Activated CD8-positive, alpha-beta memory T cell treated with anti-CD3 and anti-CD28 coated beads for 1 hour (primary cell): Measurements from ENCODE around the gene APP.
"Not testable (repeated sequence)": the region's sequence is repeated elsewhere in the genome, so short reads cannot be mapped to it uniquely, and the experiment has no call there.

ENCODE experiments used
- DNase-seq, 2 donors: peaks; one replicate each; pipeline ENCODE4 v3.0.0-alpha.2; 2020; ENCODE audit warnings: low read depth in 1 of 2; ENCODE audit errors: extremely low read depth in 1 of 2

APP gene

GRCh38 chr21:26106562-26106961 is 64.0 kb downstream of the APP start:
- no peak for DNase-seq

- DNase-seq: no peak
Observed at GRCh38 chr21:26105819-26106218, 64.8 kb downstream of the APP start.

GRCh38 chr21:26100573-26100972 is 70.0 kb downstream of the APP start:
- no peak for DNase-seq

GRCh38 chr21:26099610-26100219 is 70.9 kb downstream of the APP start:
- no peak for DNase-seq

GRCh38 chr21:26098772-26099397 is 71.7 kb downstream of the APP start:
- DNase-seq: no peak

- DNase-seq: no peak
Observed at GRCh38 chr21:26097475-26097874, 73.1 kb downstream of the APP start.

- no peak for DNase-seq
Observed at GRCh38 chr21:26096494-26097371, 73.8 kb downstream of the APP start.

- no peak for DNase-seq
Observed at GRCh38 chr21:26095131-26095530, 75.4 kb downstream of the APP start.

- no peak for DNase-seq
Observed at GRCh38 chr21:26093122-26093521, 77.4 kb downstream of the APP start.

- no peak for DNase-seq
Observed at GRCh38 chr21:26091480-26092018, 79.0 kb downstream of the APP start.

- DNase-seq: no peak
Observed at GRCh38 chr21:26089730-26090129, 80.8 kb downstream of the APP start.

GRCh38 chr21:26087223-26087918 is 83.2 kb downstream of the APP start:
- DNase-seq: no peak

- no peak for DNase-seq
Observed at GRCh38 chr21:26085882-26086281, 84.7 kb downstream of the APP start.

- DNase-seq: no peak
Observed at GRCh38 chr21:26085127-26085526, 85.4 kb downstream of the APP start.

GRCh38 chr21:26082549-26082948 is 88.0 kb downstream of the APP start:
- DNase-seq: no peak

GRCh38 chr21:26081175-26081760 is 89.3 kb downstream of the APP start:
- not testable (repeated sequence) for DNase-seq

- no peak for DNase-seq
Observed at GRCh38 chr21:26080211-26080610, 90.4 kb downstream of the APP start.

- DNase-seq: no peak
Observed at GRCh38 chr21:26079366-26079765, 91.2 kb downstream of the APP start.

GRCh38 chr21:26077521-26077920 is 93.0 kb downstream of the APP start:
- no peak for DNase-seq
